Endothelial cell of umbilical vein (primary cell): Measurements from ENCODE around the gene MGAT1. TPM values are rescaled to one million over a fixed set of nuclear protein-coding genes. Genes with fewer than 3 reads are reported as not detected.

ENCODE experiments used
- BruUV-seq: library from RNA; stranded (reverse); fragments of 400-500 nt; replicated peaks from 2 replicates; lab custom pipeline; 2021; lab: Mats Ljungman, UMichigan
- CTCF ChIA-PET: fragments of 300-600, 350-600 bp; sonication (Branson Sonifier 250); formaldehyde crosslinking; loops from one replicate; lab custom pipeline; 2021; ENCODE audit warnings: antibody characterized with exemption, inconsistent platforms; lab: Charles Lee
- POLR2A ChIA-PET: fragments of 300-600, 350-600 bp; sonication (Branson Sonifier 250); formaldehyde crosslinking; loops from one replicate; lab custom pipeline; 2021; ENCODE audit warnings: antibody characterized with exemption, inconsistent platforms; lab: Charles Lee
- DNase-seq: peaks from one replicate; pipeline ENCODE4 v3.0.0-alpha.2; 2011; ENCODE audit warnings: low read depth, low spot score
- FAIRE-seq: peaks from 2 replicates; lab custom pipeline; 2011; peaks lifted over from hg19 to GRCh38; lab: Jason Lieb, UNC
- H2AFZ ChIP-seq: 2 replicates; pipeline ENCODE4 v1.6.0; 2012; ENCODE audit warnings: low read depth, low read length, control low read depth, inconsistent platforms
- H3K27ac ChIP-seq: 2 replicates; pipeline ENCODE4 v1.5.1; 2011; ENCODE audit warnings: low read depth, mild to moderate bottlenecking, control low read depth, low read length, moderate library complexity; ENCODE audit not compliant: insufficient read depth
- H3K27me3 ChIP-seq, 2 experiments: 2 replicates each; pipeline versions ENCODE4 v1.6.0 to v1.6.1; 2011; ENCODE audit warnings: low read length in 2 of 2, mixed read lengths in 1 of 2; ENCODE audit not compliant: control insufficient read depth in 2 of 2, insufficient read depth in 2 of 2
- H3K36me3 ChIP-seq, 2 experiments: 2 replicates in 1 of 2; 3 replicates in 1 of 2; pipeline ENCODE4 v1.5.1; 2011; ENCODE audit warnings: low read length in 2 of 2, mild to moderate bottlenecking in 1 of 2, moderate library complexity in 1 of 2; ENCODE audit not compliant: control insufficient read depth in 2 of 2, insufficient read depth in 2 of 2; ENCODE audit errors: extremely low read depth in 1 of 2
- H3K4me1 ChIP-seq: 3 replicates; pipeline ENCODE4 v1.5.1; 2011; ENCODE audit warnings: mild to moderate bottlenecking, low read length; ENCODE audit not compliant: control insufficient read depth, insufficient read depth; ENCODE audit errors: extremely low read depth
- H3K4me2 ChIP-seq: 2 replicates; pipeline ENCODE4 v1.6.1; 2011; ENCODE audit warnings: low read length, control low read depth, mixed read lengths; ENCODE audit not compliant: insufficient read depth
- H3K4me3 ChIP-seq, 3 experiments: fragments of 200-600 bp in 1 of 3; sonication (generic), shearing (Covaris generic) in 1 of 3; replicated peaks in 1 of 3; 2 replicates each; pipeline ENCODE4 v1.5.1; 2011 to 2016; ENCODE audit warnings: control low read depth in 3 of 3, low read length in 3 of 3, mild to moderate bottlenecking in 2 of 3, inconsistent platforms in 1 of 3, low read depth in 1 of 3, moderate library complexity in 1 of 3; ENCODE audit not compliant: insufficient read depth in 1 of 3
- H3K79me2 ChIP-seq: 2 replicates; pipeline ENCODE4 v1.6.0; 2012; ENCODE audit warnings: low read length, inconsistent platforms; ENCODE audit not compliant: control insufficient read depth, insufficient read depth
- H3K9ac ChIP-seq: replicated peaks from 2 replicates; pipeline ENCODE3; 2011; ENCODE audit warnings: low read length, control low read depth; ENCODE audit not compliant: insufficient read depth; ENCODE audit errors: extremely low read depth
- H3K9me1 ChIP-seq: replicated peaks from 3 replicates; pipeline ENCODE4 v1.6.0; 2011; ENCODE audit warnings: mild to moderate bottlenecking, low read length; ENCODE audit not compliant: control insufficient read depth, insufficient read depth; ENCODE audit errors: extremely low read depth
- H3K9me3 ChIP-seq: replicated peaks from 2 replicates; pipeline ENCODE4 v1.5.1; 2012; ENCODE audit warnings: low read length, inconsistent platforms; ENCODE audit not compliant: control insufficient read depth, insufficient read depth
- H4K20me1 ChIP-seq: replicated peaks from 2 replicates; pipeline ENCODE3; 2011; ENCODE audit warnings: mild to moderate bottlenecking, low read length; ENCODE audit not compliant: control insufficient read depth, insufficient read depth; ENCODE audit errors: extremely low read depth
- EZH2 ChIP-seq: IDR thresholded peaks from 2 replicates; pipeline ENCODE4 v1.6.1; 2012; ENCODE audit warnings: borderline replicate concordance, low read depth, mild to moderate bottlenecking, moderate library complexity, low read length, inconsistent platforms; ENCODE audit not compliant: severe bottlenecking
- FOS ChIP-seq: IDR thresholded peaks from 2 replicates; pipeline ENCODE4 v1.6.1; 2011; ENCODE audit warnings: mild to moderate bottlenecking, low read length, moderate library complexity, borderline replicate concordance; ENCODE audit not compliant: insufficient read depth
- GATA2 ChIP-seq: IDR thresholded peaks from 2 replicates; pipeline ENCODE4 v1.7.0; 2011; ENCODE audit warnings: low read depth, mild to moderate bottlenecking, moderate library complexity, mixed read lengths, low read length; ENCODE audit not compliant: insufficient read length, insufficient read depth
- JUN ChIP-seq: IDR thresholded peaks from 2 replicates; pipeline ENCODE4 v1.6.1; 2011; ENCODE audit warnings: borderline replicate concordance, low read depth; ENCODE audit not compliant: insufficient read length, insufficient read depth
- MYC ChIP-seq: IDR thresholded peaks from one replicate; pipeline ENCODE4 v1.6.1; 2011; ENCODE audit warnings: mild to moderate bottlenecking, low read depth, low read length
- POLR2A ChIP-seq: IDR thresholded peaks from 2 replicates; pipeline ENCODE4 v1.6.1; 2012; ENCODE audit warnings: low read depth, mild to moderate bottlenecking, control low read depth, low read length
- POLR2AphosphoS5 ChIP-seq: IDR thresholded peaks from 2 replicates; pipeline ENCODE4 v1.6.1; 2012; ENCODE audit warnings: low read depth, mild to moderate bottlenecking, control low read depth, low read length, moderate library complexity; ENCODE audit not compliant: insufficient read depth
- dilution Hi-C: fragments of 300-500 bp; cut with MboI; formaldehyde crosslinking; loops from one replicate; pipeline ENCODE4 v1.15.0; 2019; ENCODE audit warnings: low sequenced_read_pairs; ENCODE audit not compliant: extremely low pct_ligation_motif_present
- intact Hi-C: fragments of 100-400 bp; cut with micrococcal nuclease; formaldehyde crosslinking; loops from one replicate; pipeline ENCODE4 v1.10.0; 2022
- polyA plus RNA-seq, 4 experiments: library from polyadenylated mRNA; depleted of rRNA in 3 of 4; stranded (reverse) in 3 of 4; unstranded in 1 of 4; fragments of >200 nt; gene quantifications; 2 replicates each; pipeline versions ENCODE4 v1.2.1 to v1.2.3, GENCODE V29; 2011 to 2012; ENCODE audit warnings: missing spikeins in 1 of 4
- total RNA-seq: library from RNA; stranded (reverse); gene quantifications from 2 replicates; pipeline ENCODE4 v1.2.3, GENCODE V29; 2021
- TF ChIP-seq, protein P1 (sequence below), 2 donors: IDR thresholded peaks; 1 replicate in 1 of 2; 2 replicates in 1 of 2; pipeline ENCODE4 v1.5.1; 2011; ENCODE audit warnings: low read length in 2 of 2, mild to moderate bottlenecking in 2 of 2, moderate library complexity in 2 of 2, control low read depth in 1 of 2, inconsistent platforms in 1 of 2, low read depth in 1 of 2; ENCODE audit not compliant: insufficient read depth in 1 of 2; ENCODE audit errors: extremely low read depth in 1 of 2
- TF ChIP-seq, protein P2 (sequence below): IDR thresholded peaks from 2 replicates; pipeline ENCODE4 v1.6.1; 2011; ENCODE audit not compliant: insufficient read depth, insufficient read length

MGAT1 gene
- total and polyA plus RNA-seq, 2 donors (not counting 3 experiments of a cell fraction or from before 2014, with no cell fraction given): 123 to 126 TPM

DNA sequence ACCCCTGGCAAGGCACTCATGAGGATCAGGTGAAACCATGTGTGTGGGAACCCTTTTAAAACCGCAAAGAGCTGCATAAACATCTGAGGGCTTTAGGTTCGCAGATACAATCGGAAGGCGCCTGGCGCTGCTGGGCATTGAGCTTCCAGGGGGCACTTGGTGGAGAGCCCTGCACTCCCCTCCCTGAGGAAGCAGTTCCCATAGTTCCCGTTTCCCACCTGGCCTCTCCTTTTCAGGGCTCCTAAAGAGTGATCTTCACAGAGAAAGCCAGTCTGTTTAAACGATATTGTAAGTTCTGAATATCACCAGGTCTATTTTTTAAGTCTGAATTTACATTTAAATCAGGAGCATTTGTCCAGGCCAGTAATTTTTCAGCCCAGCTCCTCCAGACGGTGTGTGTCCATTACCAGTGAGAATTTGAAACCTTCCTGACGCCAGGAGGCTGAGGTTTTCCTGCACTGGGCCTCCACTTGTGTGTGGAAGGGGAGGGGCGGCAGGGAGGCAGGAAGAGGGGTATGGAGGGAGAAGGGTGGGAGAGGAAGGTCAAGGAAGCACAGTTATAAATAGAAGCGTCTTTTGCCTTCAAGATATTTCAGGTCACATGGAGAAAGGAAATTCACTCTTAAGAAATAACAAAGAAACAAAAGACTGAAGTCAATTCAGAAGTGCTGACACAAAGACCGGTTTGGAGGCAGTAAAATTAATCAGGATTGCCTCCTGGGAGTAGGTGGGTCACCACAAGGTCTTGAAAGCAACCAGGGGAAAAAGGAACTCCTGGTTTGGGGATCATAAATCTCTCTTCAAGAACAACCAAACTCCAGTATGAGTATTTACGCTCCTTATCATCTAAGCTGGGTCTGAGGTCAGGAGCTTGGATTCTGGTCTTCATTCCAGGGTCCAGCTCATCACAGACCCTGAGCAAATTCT lies 14.3 kb upstream of the MGAT1 start:
- H3K27me3 ChIP-seq: no peaks in the 10 kb centered on the region
- H4K20me1 ChIP-seq: no peaks in the 10 kb centered on the region
- no peaks in the 10 kb centered on the region for H3K79me2 ChIP-seq
- POLR2A ChIA-PET: interaction anchor here (0.8 kb wide), 2 partner anchors 15 to 1015 kb away, joined by 3 read pairs; partner anchors contain the start of gene MGAT1
- peak overlapping the region; percentile 67 for H2AFZ ChIP-seq
- no TSS peak for BruUV-seq
- peak; percentile 59 for FAIRE-seq
- no peaks in the 10 kb centered on the region for H3K9me3 ChIP-seq
- DNase-seq: peak; percentile 83
- peak overlapping the region; percentile 39 for H3K27ac ChIP-seq
- intact Hi-C loops (loop anchor here (1.0 kb wide), 1 partner anchor 44 kb away; the partner anchor contains the start of gene ZFP62), dilution Hi-C loops (no loop called here)
- no peak overlapping the region for H3K9ac ChIP-seq
- H3K4me3 ChIP-seq: no peak overlapping the region
- H3K9me1 ChIP-seq: no peaks in the 10 kb centered on the region
- CTCF ChIA-PET: interaction anchor here (1.4 to 2.1 kb wide), 3 partner anchors 8 to 52 kb away, joined by 5 to 8 read pairs (median 7); no protein-coding TSS in a partner anchor
- peak overlapping the region; percentile 42 for H3K4me2 ChIP-seq
- H3K4me1 ChIP-seq: peaks cover 24% of the 10 kb centered on the region
- no peaks in the 10 kb centered on the region for H3K36me3 ChIP-seq
- no peak for TF ChIP-seq FOS
- no peak for TF ChIP-seq POLR2AphosphoS5
- TF ChIP-seq JUN: no peak
- no peak for TF ChIP-seq GATA2
- no peak for TF ChIP-seq POLR2A
- no peak for TF ChIP-seq EZH2
- TF ChIP-seq, protein P1, sequence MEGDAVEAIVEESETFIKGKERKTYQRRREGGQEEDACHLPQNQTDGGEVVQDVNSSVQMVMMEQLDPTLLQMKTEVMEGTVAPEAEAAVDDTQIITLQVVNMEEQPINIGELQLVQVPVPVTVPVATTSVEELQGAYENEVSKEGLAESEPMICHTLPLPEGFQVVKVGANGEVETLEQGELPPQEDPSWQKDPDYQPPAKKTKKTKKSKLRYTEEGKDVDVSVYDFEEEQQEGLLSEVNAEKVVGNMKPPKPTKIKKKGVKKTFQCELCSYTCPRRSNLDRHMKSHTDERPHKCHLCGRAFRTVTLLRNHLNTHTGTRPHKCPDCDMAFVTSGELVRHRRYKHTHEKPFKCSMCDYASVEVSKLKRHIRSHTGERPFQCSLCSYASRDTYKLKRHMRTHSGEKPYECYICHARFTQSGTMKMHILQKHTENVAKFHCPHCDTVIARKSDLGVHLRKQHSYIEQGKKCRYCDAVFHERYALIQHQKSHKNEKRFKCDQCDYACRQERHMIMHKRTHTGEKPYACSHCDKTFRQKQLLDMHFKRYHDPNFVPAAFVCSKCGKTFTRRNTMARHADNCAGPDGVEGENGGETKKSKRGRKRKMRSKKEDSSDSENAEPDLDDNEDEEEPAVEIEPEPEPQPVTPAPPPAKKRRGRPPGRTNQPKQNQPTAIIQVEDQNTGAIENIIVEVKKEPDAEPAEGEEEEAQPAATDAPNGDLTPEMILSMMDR (IDR thresholded peaks at IDR 0.05; ENCODE audit: extremely low read depth in 1 of 2, insufficient read depth in 1 of 2, low read depth in 1 of 2, low read length in 2 of 2): no peak
- TF ChIP-seq, protein P2, sequence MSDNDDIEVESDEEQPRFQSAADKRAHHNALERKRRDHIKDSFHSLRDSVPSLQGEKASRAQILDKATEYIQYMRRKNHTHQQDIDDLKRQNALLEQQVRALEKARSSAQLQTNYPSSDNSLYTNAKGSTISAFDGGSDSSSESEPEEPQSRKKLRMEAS: no peak
- TF ChIP-seq MYC: no peak
